ENCODE results near the gene BANP.
"Not testable (repeated sequence)": the region's sequence is repeated elsewhere in the genome, so short reads cannot be mapped to it uniquely, and the experiment has no call there.

GRCh38 chr16:88033003-88033740 is 81.9 kb downstream of the BANP start:
- TF ChIP-seq CTCF, POLR2A (IDR thresholded peaks at IDR 0.05): not testable (repeated sequence)
